NAMALWA (cell line): ENCODE results near the gene FNBP1L.

Experiments used
- DNase-seq: peaks from one replicate; pipeline ENCODE4 v3.0.0-alpha.2; 2015; ENCODE audit warnings: low spot score

Gene FNBP1L

GRCh38 chr1:93447481-93448291, at the start of gene FNBP1L:
TSS of gene FNBP1L (plus strand) at chr1:93448118. CDS start at chr1:93448282, 164 bp downstream.
- DNase-seq = peak; percentile 73

DNA sequence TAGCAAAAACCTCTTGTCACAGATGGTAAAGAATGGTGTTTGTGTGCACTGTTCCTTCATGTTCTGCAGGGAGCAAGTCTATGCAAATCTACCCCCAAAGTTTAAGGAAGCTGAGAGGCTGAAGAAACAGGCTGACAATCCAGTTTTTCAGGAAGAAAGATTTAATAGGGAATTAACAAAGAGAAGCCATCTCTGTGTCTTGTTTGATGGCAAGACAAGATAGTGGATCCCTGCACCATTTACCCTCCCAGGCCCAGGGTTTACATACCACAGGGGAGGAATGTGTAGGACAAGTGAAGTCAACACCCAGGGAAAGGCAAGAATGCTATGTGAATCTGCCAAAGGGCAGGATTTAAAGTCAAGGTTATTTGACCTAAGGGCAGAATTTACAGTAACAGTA, 48.1 kb upstream of the FNBP1L start:
- DNase-seq = no peak

- DNase-seq = no peak
Observed at GRCh38 chr1:93408203-93408602, 39.7 kb upstream of the FNBP1L start.

DNA sequence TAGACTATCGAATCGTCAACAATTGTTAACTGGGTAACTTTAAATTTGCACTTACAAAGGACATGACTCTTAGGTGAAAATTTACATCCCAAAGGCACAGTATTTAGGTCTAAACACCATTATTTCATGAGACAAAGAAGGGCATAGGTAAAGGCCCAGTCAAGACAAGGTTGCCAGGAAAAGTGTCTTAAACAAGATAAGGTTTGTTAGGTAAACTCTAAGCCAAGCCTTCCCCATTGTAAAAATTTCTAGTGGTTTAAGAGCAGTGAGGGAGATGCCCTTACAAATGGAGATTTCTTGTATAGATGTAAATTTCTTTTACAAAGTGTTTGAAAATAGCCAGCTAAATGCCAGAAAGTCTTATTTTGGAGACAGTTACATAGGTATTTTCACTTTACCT, 36.9 kb upstream of the FNBP1L start:
- no peak for DNase-seq

DNA sequence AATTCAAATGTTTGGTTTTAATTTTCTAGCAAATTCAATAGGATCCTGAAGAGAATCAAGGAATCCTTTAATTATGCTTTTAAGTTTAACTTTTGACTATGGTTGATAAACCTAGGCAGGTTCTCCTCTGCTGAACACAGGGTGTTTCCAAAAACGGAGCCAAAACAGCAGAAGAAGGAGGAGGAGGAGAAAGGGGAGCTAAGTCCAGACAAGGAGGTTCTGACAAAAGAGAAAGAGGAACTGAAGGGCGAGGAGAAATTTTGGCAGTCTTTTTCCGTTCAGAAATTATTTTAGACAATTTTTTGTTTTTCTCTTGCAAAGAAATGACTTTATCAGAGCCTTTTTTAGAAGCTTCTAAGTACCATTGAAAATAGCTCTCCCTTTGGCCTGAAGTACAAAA, 33.2 kb upstream of the FNBP1L start:
- peak; percentile 19 for DNase-seq

DNA sequence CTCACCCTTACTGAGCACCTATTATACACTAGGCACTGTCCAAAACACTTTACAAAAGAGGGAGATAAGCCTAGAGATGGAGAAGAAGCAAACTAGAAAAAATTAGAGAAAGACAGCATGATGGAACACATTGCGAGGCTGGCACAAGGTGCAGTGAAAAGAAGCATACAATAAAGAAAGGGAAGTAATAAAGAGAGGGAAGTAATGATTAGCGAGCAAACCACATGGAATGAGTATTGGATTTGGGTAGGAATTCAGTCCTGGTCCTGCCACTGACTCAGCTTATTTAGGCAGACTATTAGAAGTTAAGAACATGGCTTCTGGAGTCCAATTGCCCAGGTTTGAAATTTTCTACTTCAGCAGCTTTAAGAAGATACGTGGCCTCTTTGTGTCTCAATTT, 32.6 kb upstream of the FNBP1L start:
- DNase-seq = no peak

- peak; percentile 22 for DNase-seq
Observed at GRCh38 chr1:93416183-93416582, 31.7 kb upstream of the FNBP1L start.

DNA sequence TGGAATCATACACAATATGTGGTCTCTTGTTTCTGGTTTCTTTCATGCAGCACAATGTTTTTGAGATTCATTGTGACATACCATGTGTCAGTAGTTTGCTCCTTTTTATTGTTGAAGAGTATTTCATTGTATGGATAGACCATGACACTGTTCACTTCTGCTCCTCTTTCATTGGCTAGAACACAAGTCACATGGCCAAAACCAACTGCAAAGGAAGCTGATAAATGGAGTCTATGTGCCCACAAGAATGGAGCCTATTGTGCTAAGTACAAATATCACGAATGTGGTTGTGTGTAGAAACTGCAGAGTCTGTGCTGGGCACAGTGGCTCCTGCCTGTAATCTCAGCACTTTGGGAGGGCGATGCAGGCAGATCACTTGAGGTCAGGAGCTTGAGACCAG, 28.6 kb upstream of the FNBP1L start:
- no peak for DNase-seq

- DNase-seq = no peak
Observed at GRCh38 chr1:93420400-93420799, 27.5 kb upstream of the FNBP1L start.

GRCh38 chr1:93426181-93426580, 21.7 kb upstream of the FNBP1L start:
- DNase-seq = no peak

DNA sequence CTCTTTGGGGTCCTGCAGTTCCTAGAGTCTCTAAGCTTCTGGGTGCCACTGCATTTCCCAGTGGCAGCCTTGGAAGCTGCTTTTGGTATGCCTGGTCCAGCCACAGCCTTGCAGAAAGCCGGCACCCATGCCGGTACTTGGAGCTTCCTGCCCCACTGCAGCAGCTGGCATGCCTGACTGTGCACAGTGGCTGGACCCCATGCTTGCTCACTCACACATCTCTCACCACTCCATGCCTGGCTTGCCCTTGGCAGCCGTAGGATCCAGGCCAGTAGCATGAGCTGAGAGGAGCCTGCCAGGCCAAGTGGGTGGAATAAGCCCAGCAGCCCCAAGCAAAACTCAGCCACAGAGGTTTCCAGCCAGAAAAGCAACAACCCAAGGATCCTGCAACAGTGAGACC, 20.3 kb upstream of the FNBP1L start:
- DNase-seq = no peak

DNA sequence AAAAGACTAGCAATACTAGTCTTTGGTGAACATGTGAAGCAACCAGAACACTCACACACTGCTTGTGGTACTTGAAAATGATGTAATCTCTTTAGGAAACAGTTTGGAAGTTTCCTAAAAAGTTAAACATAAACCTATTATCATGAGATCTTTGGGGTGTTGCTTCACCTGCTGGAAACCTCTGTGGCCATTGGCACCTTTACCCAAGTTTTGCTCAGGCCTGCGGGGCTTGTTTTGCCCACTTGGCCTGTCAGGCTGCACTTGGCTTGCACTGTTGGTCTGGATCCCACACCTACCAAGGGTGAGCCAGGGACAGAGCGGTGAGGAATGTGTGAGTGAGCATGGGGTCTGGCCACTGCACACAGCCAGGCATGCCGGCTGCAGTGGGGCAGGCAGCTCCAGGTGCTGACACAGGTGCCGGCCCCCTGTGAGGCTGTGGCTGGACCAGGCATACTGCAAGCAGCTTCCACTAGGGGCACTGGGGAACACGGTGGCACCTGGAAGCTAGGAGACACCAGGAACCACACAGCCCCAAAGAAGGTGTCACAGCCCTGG, 14.4 kb upstream of the FNBP1L start:
- peak; percentile 25 for DNase-seq

DNA sequence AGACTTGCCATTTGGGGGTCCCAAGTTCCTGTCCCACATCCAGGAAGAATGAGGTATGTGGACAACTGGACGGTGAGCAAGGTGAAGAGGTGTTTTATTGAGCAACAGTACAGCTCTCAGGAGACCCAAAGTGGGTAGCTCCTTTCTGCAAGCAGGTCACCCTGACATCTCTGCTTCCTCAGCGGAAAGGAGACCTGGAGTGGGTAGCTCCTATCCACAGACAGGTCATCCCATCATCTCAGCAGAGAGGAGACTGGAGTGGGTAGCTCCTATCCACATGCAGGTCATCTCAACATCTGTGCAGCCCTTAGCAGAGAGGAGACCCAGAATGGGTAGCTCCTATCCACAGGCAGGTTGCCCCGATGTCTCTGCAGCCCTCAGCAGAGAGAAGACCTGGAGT, 13.8 kb upstream of the FNBP1L start:
- no peak for DNase-seq

DNA sequence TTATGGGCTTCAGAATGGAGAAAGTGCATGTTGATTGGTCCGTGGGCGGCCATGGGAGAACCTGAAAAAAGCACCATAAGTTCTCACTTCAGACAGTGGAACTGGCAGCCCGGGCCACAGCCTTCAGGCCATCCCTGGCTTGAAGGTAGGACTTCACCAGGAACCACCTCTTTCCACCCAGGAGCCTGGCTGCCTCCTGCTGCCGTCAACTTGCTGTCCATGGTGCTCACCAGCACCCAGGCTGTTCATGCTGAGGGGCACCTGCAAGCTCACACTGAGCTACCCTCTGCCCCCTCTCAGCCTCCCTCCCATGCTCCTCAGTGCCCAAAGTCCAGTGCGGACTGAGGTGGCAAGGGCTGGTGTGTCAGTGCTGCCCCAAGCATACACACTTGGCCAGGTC, 12.9 kb upstream of the FNBP1L start:
- DNase-seq = no peak

- no peak for DNase-seq
Observed at GRCh38 chr1:93435443-93435842, 12.5 kb upstream of the FNBP1L start.

- no peak for DNase-seq
Observed at GRCh38 chr1:93436496-93436895, 11.4 kb upstream of the FNBP1L start.

- DNase-seq = peak; percentile 77
Observed at GRCh38 chr1:93437976-93438605, 9.8 kb upstream of the FNBP1L start.

- no peak for DNase-seq
Observed at GRCh38 chr1:93438716-93439115, 9.2 kb upstream of the FNBP1L start.

- DNase-seq = no peak
Observed at GRCh38 chr1:93440272-93440671, 7.6 kb upstream of the FNBP1L start.

DNA sequence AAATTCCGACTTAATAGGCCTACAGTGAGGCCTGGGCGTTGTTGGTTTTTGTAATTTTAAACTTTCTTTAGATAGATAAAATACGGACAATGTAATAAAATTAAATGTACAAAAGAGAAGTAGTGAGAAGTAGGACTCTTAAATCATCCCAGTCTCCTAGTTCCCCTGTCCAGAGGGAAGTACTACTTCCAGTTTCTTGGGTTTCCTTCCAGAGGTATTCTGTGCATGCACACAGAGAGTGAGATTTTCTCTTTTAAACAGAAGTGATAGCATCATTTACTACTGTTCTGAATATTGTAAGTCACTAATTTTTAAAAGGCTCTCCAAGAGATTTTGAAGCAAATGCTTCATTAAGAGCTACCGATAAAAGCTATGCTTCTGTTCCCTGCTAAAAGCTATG, 7.2 kb upstream of the FNBP1L start:
- no peak for DNase-seq

DNA sequence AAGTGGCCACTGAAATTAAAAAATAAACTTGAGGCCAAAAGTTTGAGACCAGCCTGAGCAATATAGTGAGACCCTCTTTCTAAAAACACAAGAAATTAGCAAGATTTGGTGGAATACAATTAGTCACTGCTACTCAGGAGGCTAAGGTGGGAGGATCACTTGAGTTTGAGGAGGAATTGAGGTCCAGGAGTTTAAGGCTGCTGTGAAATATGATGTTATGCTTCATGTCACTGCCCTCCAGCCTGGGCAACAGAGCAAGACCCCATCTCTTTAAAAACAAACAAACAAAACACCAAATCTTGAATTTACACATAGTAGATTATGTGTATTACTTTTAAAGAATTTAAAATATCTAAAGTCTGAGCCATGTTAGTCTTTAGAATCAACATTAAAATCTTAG, 6.3 kb upstream of the FNBP1L start:
- no peak for DNase-seq

DNA sequence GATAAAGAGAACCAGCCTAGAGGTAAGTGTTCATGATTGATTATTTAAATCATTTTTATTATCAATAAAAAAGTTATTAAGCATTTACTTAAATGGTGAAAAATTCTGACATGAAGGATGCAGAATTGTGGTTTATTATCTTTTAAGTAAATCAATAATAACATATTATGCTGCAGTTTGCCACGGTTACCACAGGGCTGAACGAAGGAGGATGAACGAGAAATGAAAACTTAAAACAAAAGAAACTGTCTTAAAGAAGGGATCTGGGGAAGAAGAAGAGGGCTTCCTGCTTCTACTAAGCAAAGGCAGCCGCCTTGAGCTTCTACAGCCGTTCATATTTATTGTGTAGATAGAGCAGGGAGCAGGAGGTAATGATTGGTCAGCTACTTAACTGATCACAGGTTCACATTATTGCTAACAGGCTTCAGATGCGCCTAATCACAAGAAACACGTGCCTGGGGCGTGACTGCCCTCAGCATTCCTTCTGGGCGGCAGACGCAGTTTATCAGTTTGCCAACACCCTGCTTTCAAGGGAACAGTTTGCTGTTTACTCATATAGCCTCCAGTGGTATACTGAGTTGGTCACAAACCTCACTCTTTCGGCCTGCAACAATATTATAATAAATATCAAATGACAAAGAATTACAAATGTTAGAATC, 5.8 kb upstream of the FNBP1L start:
- DNase-seq = no peak

- DNase-seq = no peak
Observed at GRCh38 chr1:93442741-93443140, 5.2 kb upstream of the FNBP1L start.
